HG02943 (cell line): ENCODE data around the gene FUOM.
"Not testable (repeated sequence)": the region's sequence is repeated elsewhere in the genome, so short reads cannot be mapped to it uniquely, and the experiment has no call there.

Source experiments
- ATAC-seq: cut with Tn5 transposase; IDR thresholded peaks from one replicate; pipeline ENCODE4 v1.9.1; 2021; ENCODE audit warnings: mild to moderate bottlenecking, low read depth, moderate library complexity; ENCODE audit not compliant: unreplicated experiment

Gene FUOM

GRCh38 chr10:133336118-133336576 lies 21.7 kb downstream of the FUOM start:
- ATAC-seq, result no peak

GRCh38 chr10:133335246-133336117 lies 22.3 kb downstream of the FUOM start:
- no peak for ATAC-seq

GRCh38 chr10:133334503-133335245 lies 23.1 kb downstream of the FUOM start:
- no peak for ATAC-seq

- no peak for ATAC-seq
Measured at GRCh38 chr10:133332936-133333699, 24.7 kb downstream of the FUOM start.

- ATAC-seq, result peak; percentile 76
Measured at GRCh38 chr10:133329491-133330202, 28.2 kb downstream of the FUOM start.

- no peak for ATAC-seq
Measured at GRCh38 chr10:133328358-133329343, 29.2 kb downstream of the FUOM start.

- no peak for ATAC-seq
Measured at GRCh38 chr10:133327651-133328357, 30.0 kb downstream of the FUOM start.

GRCh38 chr10:133326745-133327650 lies 30.8 kb downstream of the FUOM start:
- no peak for ATAC-seq

- no peak for ATAC-seq
Measured at GRCh38 chr10:133326223-133326551, 31.6 kb downstream of the FUOM start.

GRCh38 chr10:133325440-133326222 lies 32.2 kb downstream of the FUOM start:
- no peak for ATAC-seq

- ATAC-seq, result no peak
Measured at GRCh38 chr10:133324857-133325260, 33.0 kb downstream of the FUOM start.

- ATAC-seq, result no peak
Measured at GRCh38 chr10:133324198-133324792, 33.5 kb downstream of the FUOM start.

- not testable (repeated sequence) for ATAC-seq
Measured at GRCh38 chr10:133322064-133322709, 35.6 kb downstream of the FUOM start.

- not testable (repeated sequence) for ATAC-seq
Measured at GRCh38 chr10:133320852-133321422, 36.9 kb downstream of the FUOM start.

GRCh38 chr10:133318494-133319127 lies 39.2 kb downstream of the FUOM start:
- ATAC-seq, result no peak
